ENCODE data around the gene GEMIN7. TPM values are rescaled to one million over a fixed set of nuclear protein-coding genes. Genes with fewer than 3 reads are reported as not detected.
"Not testable (repeated sequence)": the region's sequence is repeated elsewhere in the genome, so short reads cannot be mapped to it uniquely, and the experiment has no call there.

Gene GEMIN7
- total RNA-seq, 4 donors from 2014 or later, result 3.0 to 21.1 (median 15.9) TPM

GRCh38 chr19:45117167-45117594 lies 38.1 kb downstream of the GEMIN7 start:
- 32% methylated on average over 10 of the region's 16 CpGs; no CpG with 5 or more reads in 1 of the 2 donors for WGBS, 2 donors (ENCODE audit: low coverage in 1 of 2)
- Histone ChIP-seq H3K9me3 (no peaks in the 10 kb centered on the region), H3K4me3 (no peak overlapping the region), H3K27me3 (no peaks in the 10 kb centered on the region), H3K36me3 (no peaks in the 10 kb centered on the region), H3K27ac (peak overlapping the region in 3 of 4 donors; percentile 48 to 69 (median 68)), H3K4me1 (peaks cover 19 to 69% (median 57%) of the 10 kb centered on the region in 4 donors)
- peak; percentile 65 for DNase-seq
- TF ChIP-seq POLR2A (IDR thresholded peaks at IDR 0.05) (no peak), EP300 (IDR thresholded peaks at IDR 0.05; ENCODE audit: low read depth) (no peak), POLR2AphosphoS5 (IDR thresholded peaks at IDR 0.05) (peak in 1 of 3 donors; percentile 12)
- TF ChIP-seq, protein P1, sequence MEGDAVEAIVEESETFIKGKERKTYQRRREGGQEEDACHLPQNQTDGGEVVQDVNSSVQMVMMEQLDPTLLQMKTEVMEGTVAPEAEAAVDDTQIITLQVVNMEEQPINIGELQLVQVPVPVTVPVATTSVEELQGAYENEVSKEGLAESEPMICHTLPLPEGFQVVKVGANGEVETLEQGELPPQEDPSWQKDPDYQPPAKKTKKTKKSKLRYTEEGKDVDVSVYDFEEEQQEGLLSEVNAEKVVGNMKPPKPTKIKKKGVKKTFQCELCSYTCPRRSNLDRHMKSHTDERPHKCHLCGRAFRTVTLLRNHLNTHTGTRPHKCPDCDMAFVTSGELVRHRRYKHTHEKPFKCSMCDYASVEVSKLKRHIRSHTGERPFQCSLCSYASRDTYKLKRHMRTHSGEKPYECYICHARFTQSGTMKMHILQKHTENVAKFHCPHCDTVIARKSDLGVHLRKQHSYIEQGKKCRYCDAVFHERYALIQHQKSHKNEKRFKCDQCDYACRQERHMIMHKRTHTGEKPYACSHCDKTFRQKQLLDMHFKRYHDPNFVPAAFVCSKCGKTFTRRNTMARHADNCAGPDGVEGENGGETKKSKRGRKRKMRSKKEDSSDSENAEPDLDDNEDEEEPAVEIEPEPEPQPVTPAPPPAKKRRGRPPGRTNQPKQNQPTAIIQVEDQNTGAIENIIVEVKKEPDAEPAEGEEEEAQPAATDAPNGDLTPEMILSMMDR (IDR thresholded peaks at IDR 0.05), result no peak
- in situ Hi-C loops (cut with MboI; ENCODE audit: low pct_ligation_motif_present in 1 of 4, low pct_unique_long_range_greater_than_20kb in 1 of 4, low sequenced_read_pairs in 3 of 4), result no loop called here
- intact Hi-C loops (cut with DNase I; ENCODE audit: low total_unique reads), result loop anchor here (5.0 kb wide), 1 partner anchor 980 kb away; no protein-coding TSS in a partner anchor

DNA sequence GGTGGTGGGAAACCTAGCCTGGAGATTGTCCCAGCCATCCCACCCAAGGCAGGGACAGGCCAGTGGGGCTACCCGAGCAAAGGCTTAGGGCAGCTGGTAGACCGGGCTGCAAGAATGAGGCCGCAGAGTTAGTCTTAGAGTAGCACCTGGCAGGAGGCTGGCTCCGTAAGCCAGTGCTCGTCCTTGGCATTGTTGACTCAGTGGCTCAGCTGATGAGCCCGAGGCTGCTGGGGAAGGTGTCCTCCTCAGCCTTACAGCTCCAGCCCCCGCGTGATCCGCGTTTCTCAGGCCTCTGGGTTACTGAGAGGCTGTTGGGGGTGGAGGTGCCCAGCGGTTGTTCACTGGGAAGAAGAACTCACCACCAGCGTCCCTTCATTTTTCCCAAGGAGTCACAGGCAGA lies 38.6 kb downstream of the GEMIN7 start:
- 54% methylated on average over 8 of the region's 12 CpGs; no CpG with 5 or more reads in 1 of the 2 donors for WGBS, 2 donors (ENCODE audit: low coverage in 1 of 2)
- intact Hi-C loops (cut with DNase I; ENCODE audit: low total_unique reads), result loop anchor here (5.0 kb wide), 1 partner anchor 980 kb away; no protein-coding TSS in a partner anchor
- Histone ChIP-seq H3K27me3 (no peaks in the 10 kb centered on the region), H3K27ac (peak overlapping the region; percentile 10 to 69 (median 58)), H3K4me1 (peaks cover 14 to 67% (median 54%) of the 10 kb centered on the region in 4 donors), H3K9me3 (no peaks in the 10 kb centered on the region), H3K36me3 (no peaks in the 10 kb centered on the region), H3K4me3 (no peak overlapping the region)
- in situ Hi-C loops (cut with MboI; ENCODE audit: low pct_ligation_motif_present in 1 of 4, low pct_unique_long_range_greater_than_20kb in 1 of 4, low sequenced_read_pairs in 3 of 4), result no loop called here
- TF ChIP-seq POLR2A (IDR thresholded peaks at IDR 0.05) (no peak), EP300 (IDR thresholded peaks at IDR 0.05; ENCODE audit: low read depth) (no peak), POLR2AphosphoS5 (IDR thresholded peaks at IDR 0.05) (no peak)
- TF ChIP-seq, protein P1 (IDR thresholded peaks at IDR 0.05), result no peak
- no peak for DNase-seq

GRCh38 chr19:45118106-45118505 lies 39.0 kb downstream of the GEMIN7 start:
- H3K36me3 ChIP-seq, result no peaks in the 10 kb centered on the region
- intact Hi-C loops (cut with DNase I; ENCODE audit: low total_unique reads) (loop anchor here (5.0 kb wide), 1 partner anchor 979 kb away; no protein-coding TSS in a partner anchor), in situ Hi-C loops (cut with MboI; ENCODE audit: low pct_ligation_motif_present in 1 of 4, low pct_unique_long_range_greater_than_20kb in 1 of 4, low sequenced_read_pairs in 3 of 4) (no loop called here)
- no peak overlapping the region for H3K4me3 ChIP-seq
- H3K27me3 ChIP-seq, result no peaks in the 10 kb centered on the region
- 61% methylated on average over 4 of the region's 5 CpGs; no CpG with 5 or more reads in 1 of the 2 donors for WGBS, 2 donors (ENCODE audit: low coverage in 1 of 2)
- DNase-seq, result no peak
- TF ChIP-seq, protein P1 (IDR thresholded peaks at IDR 0.05), result no peak
- TF ChIP-seq POLR2AphosphoS5 (IDR thresholded peaks at IDR 0.05) (no peak), POLR2A (IDR thresholded peaks at IDR 0.05) (no peak)
- no peaks in the 10 kb centered on the region for H3K9me3 ChIP-seq
- H3K4me1 ChIP-seq, result peaks cover 12 to 67% (median 49%) of the 10 kb centered on the region in 4 donors
- H3K27ac ChIP-seq, result peak overlapping the region; percentile 10 to 69 (median 58)

- intact Hi-C loops (cut with DNase I; ENCODE audit: low total_unique reads), result loop anchor here (5.0 kb wide), 1 partner anchor 979 kb away; no protein-coding TSS in a partner anchor
- H3K4me1 ChIP-seq, result peaks cover 12 to 67% (median 45%) of the 10 kb centered on the region in 4 donors
- H3K27ac ChIP-seq, result peak overlapping the region; percentile 10 to 69 (median 58)
These were observed 39.7 kb downstream of the GEMIN7 start for GRCh38 chr19:45118591-45119355.

More at GRCh38 chr19:45118591-45119355, 39.7 kb downstream of the GEMIN7 start:
- H3K36me3 ChIP-seq; H3K4me3 ChIP-seq; H3K9me3 ChIP-seq; in situ Hi-C loops (cut with MboI; ENCODE audit: low pct_ligation_motif_present in 1 of 4, low pct_unique_long_range_greater_than_20kb in 1 of 4, low sequenced_read_pairs in 3 of 4); H3K27me3 ChIP-seq: not testable (repeated sequence)
- WGBS, 2 donors (ENCODE audit: low coverage in 1 of 2), result 39 to 40% methylated on average over 4 to 18 of the region's 18 CpGs
- TF ChIP-seq POLR2AphosphoS5 (IDR thresholded peaks at IDR 0.05), result peak in 1 of 3 donors; percentile 31
- peak; percentile 66 for DNase-seq

All from transverse colon (tissue), 4 donors.